Tibial nerve (tissue), 4 donors: ENCODE data around the gene KPTN. TPM values are rescaled to one million over a fixed set of nuclear protein-coding genes. Genes with fewer than 3 reads are reported as not detected.

ENCODE experiments used
- DNase-seq, 2 donors: peaks; one replicate each; pipeline ENCODE4 v3.0.0-alpha.2; 2019; ENCODE audit warnings: low spot score in 2 of 2
- H3K27ac ChIP-seq, 4 donors: fragments of 200-600 bp; sonication (generic) in 3 of 4; one replicate each; pipeline ENCODE4 v1.5.1; 2017 to 2019; ENCODE audit warnings: mild to moderate bottlenecking in 1 of 4
- H3K27me3 ChIP-seq, 2 donors: fragments of 200-600 bp; sonication (generic) in 1 of 2; one replicate each; pipeline versions ENCODE4 v1.5.1 to v1.6.0; 2017 to 2019
- H3K36me3 ChIP-seq, 3 donors: fragments of 200-600 bp; sonication (generic); one replicate each; pipeline ENCODE4 v1.5.1; 2018 to 2019
- H3K4me1 ChIP-seq, 4 donors: fragments of 200-600 bp; sonication (generic) in 3 of 4; one replicate each; pipeline ENCODE4 v1.5.1; 2017 to 2019
- H3K4me3 ChIP-seq, 4 donors: fragments of 200-600 bp; sonication (generic) in 3 of 4; one replicate each; pipeline ENCODE4 v1.5.1; 2017 to 2019; ENCODE audit warnings: mild to moderate bottlenecking in 1 of 4, moderate library complexity in 1 of 4
- H3K9me3 ChIP-seq, 4 donors: fragments of 200-600 bp; sonication (generic) in 3 of 4; one replicate each; pipeline ENCODE4 v1.5.1; 2017 to 2019
- EP300 ChIP-seq, 2 donors: sonication (generic); formaldehyde crosslinking; IDR thresholded peaks; one replicate each; pipeline ENCODE4 v1.6.1; 2017; ENCODE audit warnings: antibody characterized with exemption in 2 of 2, mild to moderate bottlenecking in 1 of 2
- POLR2A ChIP-seq, 2 donors: fragments of 450-650 bp; IDR thresholded peaks; one replicate each; pipeline ENCODE4 v1.6.1; 2017; ENCODE audit warnings: antibody characterized with exemption in 2 of 2, mild to moderate bottlenecking in 2 of 2, moderate library complexity in 2 of 2
- WGBS, 2 donors: methylation state at CpG; one replicate each; pipeline ENCODE4 v1.1.5; 2018; 5-methylcytosine and 5-hydroxymethylcytosine counted together
- total RNA-seq, 4 donors: library from RNA; depleted of rRNA; stranded (reverse); fragments of >200 nt; gene quantifications; one replicate each; pipeline ENCODE4 v1.1.0, GENCODE V29; 2016
- TF ChIP-seq, protein P1 (sequence below), 5 experiments: fragments of 200-600 bp in 3 of 5; fragments of 450-650 bp in 2 of 5; sonication (generic) in 3 of 5; IDR thresholded peaks; one replicate each; pipeline ENCODE4 v1.5.1; 2016 to 2019; ENCODE audit warnings: antibody characterized with exemption in 5 of 5, mild to moderate bottlenecking in 3 of 5, moderate library complexity in 2 of 5

KPTN gene
- total RNA-seq, 4 donors from 2014 or later, result 3.1 to 10.8 (median 8.2) TPM

DNA sequence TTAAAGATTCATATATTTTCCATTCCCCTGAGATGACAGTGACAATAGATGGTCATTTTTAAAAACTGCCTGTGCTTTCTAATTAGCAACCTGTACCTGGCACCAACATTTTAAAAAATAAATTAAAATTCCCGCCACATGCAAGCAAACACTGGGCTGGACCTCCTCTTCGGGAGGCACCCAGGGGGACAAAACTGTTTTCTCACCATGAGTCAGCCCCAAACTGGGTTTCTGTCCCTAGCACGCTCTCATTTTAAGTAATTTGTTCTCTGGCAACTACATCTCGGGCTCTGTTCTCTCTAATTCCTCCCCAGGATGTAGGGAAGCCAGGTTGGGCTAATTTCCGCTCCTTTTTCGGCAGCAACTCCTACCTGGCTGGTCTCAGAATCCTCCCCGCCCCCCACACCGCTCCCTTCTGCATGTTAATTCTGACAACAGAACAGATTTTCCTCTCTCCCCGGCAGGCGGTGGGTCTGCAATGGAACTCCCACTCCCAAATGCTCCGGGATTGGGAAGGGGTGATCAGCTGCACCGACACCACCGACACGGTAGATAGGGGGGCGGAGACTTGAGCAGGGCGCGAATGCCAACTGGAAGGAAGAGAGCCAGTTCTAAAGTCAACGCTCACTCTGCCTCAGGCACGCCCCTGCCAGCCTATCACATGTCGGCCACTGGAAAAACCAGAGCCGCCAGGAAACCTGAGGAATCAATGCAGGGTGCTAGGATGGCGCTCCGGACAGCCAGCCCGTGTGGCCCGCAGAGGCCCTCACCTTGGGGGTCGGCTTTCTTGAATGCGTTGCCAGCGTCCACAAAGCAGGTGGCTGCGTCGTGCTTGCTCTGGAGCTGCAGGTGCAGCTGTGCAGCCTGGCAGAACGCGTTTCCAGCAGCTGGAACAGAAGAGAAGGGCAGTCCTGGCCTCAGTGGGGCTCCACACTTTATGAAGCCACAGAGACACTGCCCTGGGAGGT is 16.1 kb upstream of the KPTN start:
- H3K4me3 ChIP-seq, result no peak overlapping the region
- H3K36me3 ChIP-seq, result peaks cover 5 to 87% (median 5%) of the 10 kb centered on the region in 3 donors
- H3K9me3 ChIP-seq, result no peaks in the 10 kb centered on the region
- no peaks in the 10 kb centered on the region for H3K27me3 ChIP-seq
- TF ChIP-seq, protein P1, sequence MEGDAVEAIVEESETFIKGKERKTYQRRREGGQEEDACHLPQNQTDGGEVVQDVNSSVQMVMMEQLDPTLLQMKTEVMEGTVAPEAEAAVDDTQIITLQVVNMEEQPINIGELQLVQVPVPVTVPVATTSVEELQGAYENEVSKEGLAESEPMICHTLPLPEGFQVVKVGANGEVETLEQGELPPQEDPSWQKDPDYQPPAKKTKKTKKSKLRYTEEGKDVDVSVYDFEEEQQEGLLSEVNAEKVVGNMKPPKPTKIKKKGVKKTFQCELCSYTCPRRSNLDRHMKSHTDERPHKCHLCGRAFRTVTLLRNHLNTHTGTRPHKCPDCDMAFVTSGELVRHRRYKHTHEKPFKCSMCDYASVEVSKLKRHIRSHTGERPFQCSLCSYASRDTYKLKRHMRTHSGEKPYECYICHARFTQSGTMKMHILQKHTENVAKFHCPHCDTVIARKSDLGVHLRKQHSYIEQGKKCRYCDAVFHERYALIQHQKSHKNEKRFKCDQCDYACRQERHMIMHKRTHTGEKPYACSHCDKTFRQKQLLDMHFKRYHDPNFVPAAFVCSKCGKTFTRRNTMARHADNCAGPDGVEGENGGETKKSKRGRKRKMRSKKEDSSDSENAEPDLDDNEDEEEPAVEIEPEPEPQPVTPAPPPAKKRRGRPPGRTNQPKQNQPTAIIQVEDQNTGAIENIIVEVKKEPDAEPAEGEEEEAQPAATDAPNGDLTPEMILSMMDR (IDR thresholded peaks at IDR 0.05), result no peak
- no peak for TF ChIP-seq POLR2A (IDR thresholded peaks at IDR 0.05)
- peaks cover 0 to 25% (median 0%) of the 10 kb centered on the region in 4 donors for H3K4me1 ChIP-seq
- H3K27ac ChIP-seq, result no peak overlapping the region
- DNase-seq, result no peak
- WGBS, 2 donors, result 80% methylated on average over 32 of the region's 32 CpGs

DNA sequence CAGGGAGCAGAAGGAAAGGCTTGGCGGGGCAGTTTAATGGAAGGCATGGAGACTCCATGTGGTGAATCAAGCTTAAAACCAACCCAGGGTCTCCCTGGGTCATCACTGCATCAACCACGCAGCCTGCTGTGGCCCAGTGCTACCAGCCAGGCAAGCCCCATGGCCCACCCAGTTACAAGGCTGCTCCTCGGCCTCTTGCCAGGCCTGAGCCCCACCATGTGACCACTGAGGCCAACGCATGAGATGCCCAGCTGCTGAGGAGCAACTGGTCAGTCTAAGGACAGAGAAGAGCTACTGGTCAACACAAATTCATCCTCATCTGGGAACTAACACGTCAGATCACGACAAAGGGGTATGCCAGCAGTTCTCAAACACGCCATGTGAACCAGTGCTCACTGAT is 15.4 kb upstream of the KPTN start:
- whole genome bisulfite sequencing, 2 donors, result 93% methylated on average over 6 to 7 of the region's 7 CpGs
- no peaks in the 10 kb centered on the region for H3K9me3 ChIP-seq

DNA sequence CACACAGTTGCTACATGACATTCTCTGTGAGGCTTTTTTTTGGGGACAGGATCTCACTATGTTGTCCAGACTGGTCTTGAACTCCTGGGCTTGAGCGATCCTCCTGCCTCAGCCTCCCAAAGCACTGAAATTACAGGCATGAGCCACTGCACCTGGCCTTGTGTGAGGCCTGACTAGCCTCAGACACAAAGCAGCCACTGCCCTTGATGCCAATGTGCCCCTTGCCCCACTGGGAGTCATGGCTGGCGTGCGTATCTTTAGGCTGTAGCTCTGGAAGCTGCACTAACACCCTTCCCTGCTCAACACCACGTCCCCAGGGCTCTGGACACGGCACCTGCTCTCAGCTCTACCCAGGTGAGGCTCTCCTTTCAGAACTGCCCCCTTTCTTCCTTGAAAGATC is 14.5 kb upstream of the KPTN start:
- 86 to 96% methylated on average over 5 of the region's 5 CpGs for WGBS, 2 donors
- DNase-seq, result no peak
- Histone ChIP-seq H3K4me3 (no peak overlapping the region), H3K36me3 (peaks cover 5 to 96% (median 5%) of the 10 kb centered on the region in 3 donors), H3K4me1 (peaks cover 0 to 37% (median 0%) of the 10 kb centered on the region in 4 donors), H3K27me3 (no peaks in the 10 kb centered on the region), H3K27ac (no peak overlapping the region), H3K9me3 (no peaks in the 10 kb centered on the region)
- TF ChIP-seq EP300 (IDR thresholded peaks at IDR 0.05), result no peak
- TF ChIP-seq, protein P1 (IDR thresholded peaks at IDR 0.05), result no peak
- no peak for TF ChIP-seq POLR2A (IDR thresholded peaks at IDR 0.05)

More for the DNA sequence above, 15.4 kb upstream of the KPTN start:
- Histone ChIP-seq H3K4me3 (no peak overlapping the region), H3K4me1 (peaks cover 0 to 29% (median 0%) of the 10 kb centered on the region in 4 donors), H3K36me3 (peaks cover 5 to 94% (median 5%) of the 10 kb centered on the region in 3 donors), H3K27me3 (no peaks in the 10 kb centered on the region), H3K27ac (no peak overlapping the region)
- DNase-seq, result no peak
- no peak for TF ChIP-seq POLR2A (IDR thresholded peaks at IDR 0.05)
- no peak for TF ChIP-seq EP300 (IDR thresholded peaks at IDR 0.05)
- TF ChIP-seq, protein P1 (IDR thresholded peaks at IDR 0.05), result no peak

DNA sequence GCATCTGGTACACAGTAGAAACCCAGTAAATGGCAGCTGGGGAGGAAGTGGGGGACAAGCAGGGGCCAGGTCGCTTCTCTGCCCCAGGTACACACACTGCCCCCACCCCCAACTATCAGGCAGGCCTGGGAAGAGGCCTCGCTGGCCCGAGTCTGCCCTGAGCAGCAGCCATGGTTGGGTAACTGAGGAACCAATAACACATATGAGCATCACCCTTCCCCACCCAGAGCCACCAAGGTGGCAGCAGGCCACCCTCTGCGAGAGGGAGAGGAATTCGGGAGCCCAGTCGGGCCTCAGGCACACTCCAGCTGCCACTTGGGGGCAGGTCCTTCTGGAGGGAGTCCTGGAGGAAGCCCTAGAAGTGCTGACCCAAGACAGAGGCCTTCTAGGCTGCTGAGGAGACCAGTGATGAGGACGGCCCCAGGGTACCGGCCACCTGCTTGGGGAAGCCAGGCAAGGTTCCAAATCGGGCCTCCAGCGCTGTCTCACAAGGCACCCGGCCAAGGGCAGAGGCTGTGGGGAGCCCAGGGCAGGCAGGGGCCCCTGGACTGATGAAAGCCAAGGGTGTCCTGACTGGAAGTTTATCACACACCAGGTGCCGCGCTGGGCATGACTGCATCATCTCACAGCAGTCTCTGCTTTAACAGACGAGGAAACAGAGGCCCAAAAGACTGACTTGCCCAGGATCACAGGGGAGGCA is 14.0 kb upstream of the KPTN start:
- Histone ChIP-seq H3K27ac (no peak overlapping the region), H3K36me3 (peaks cover 5 to 96% (median 5%) of the 10 kb centered on the region in 3 donors), H3K9me3 (no peaks in the 10 kb centered on the region), H3K27me3 (no peaks in the 10 kb centered on the region), H3K4me3 (no peak overlapping the region), H3K4me1 (peaks cover 0 to 43% (median 0%) of the 10 kb centered on the region in 4 donors)
- TF ChIP-seq, protein P1 (IDR thresholded peaks at IDR 0.05), result no peak
- TF ChIP-seq EP300 (IDR thresholded peaks at IDR 0.05) (no peak), POLR2A (IDR thresholded peaks at IDR 0.05) (no peak)
- 91% methylated on average over 9 to 14 of the region's 14 CpGs for WGBS, 2 donors
- no peak for DNase-seq
